Ectodermal cell (in vitro differentiated cells): Measurements from ENCODE around the gene TSPAN18.
A peak's percentile ranks its signal among the peaks of the same experiment; 100 is the strongest.

ENCODE experiments used
- H3K27ac ChIP-seq: 2 replicates; pipeline ENCODE4 v1.7.0; 2013; ENCODE audit warnings: mild to moderate bottlenecking, low read depth, low read length; ENCODE audit not compliant: insufficient read depth, poor library complexity, severe bottlenecking
- H3K27me3 ChIP-seq: 2 replicates; pipeline ENCODE4 v1.7.0; 2013; ENCODE audit warnings: mild to moderate bottlenecking, low read length; ENCODE audit not compliant: insufficient read depth, control insufficient read depth, poor library complexity, severe bottlenecking
- H3K36me3 ChIP-seq: one replicate; pipeline ENCODE4 v1.7.0; 2013; ENCODE audit warnings: low read length; ENCODE audit not compliant: control insufficient read depth, insufficient read depth
- H3K4me1 ChIP-seq: one replicate; pipeline ENCODE4 v1.7.0; 2013; ENCODE audit warnings: low read length; ENCODE audit not compliant: control insufficient read depth, insufficient read depth
- H3K4me3 ChIP-seq: 2 replicates; pipeline ENCODE4 v1.7.0; 2013; ENCODE audit warnings: low read depth, low read length, control low read depth; ENCODE audit not compliant: insufficient read depth
- H3K9me3 ChIP-seq: 2 replicates; pipeline ENCODE4 v1.7.0; 2013; ENCODE audit warnings: mild to moderate bottlenecking, low read length, moderate library complexity; ENCODE audit not compliant: control insufficient read depth
- WGBS, 2 experiments: methylation state at CpG; one replicate each; pipeline ENCODE4 v1.1.7; 2013; ENCODE audit warnings: missing lambda C conversion rate in 2 of 2; 5-methylcytosine and 5-hydroxymethylcytosine counted together

The TSPAN18 gene

GRCh38 chr11:44759743-44760476, 33.1 kb downstream of the TSPAN18 start:
- no peak overlapping the region for H3K27ac ChIP-seq
- peaks cover 30% of the 10 kb centered on the region for H3K4me1 ChIP-seq
- no peaks in the 10 kb centered on the region for H3K36me3 ChIP-seq
- H3K27me3 ChIP-seq, result no peaks in the 10 kb centered on the region
- 69 to 79% methylated on average over 3 of the region's 3 CpGs for WGBS, 2 experiments
- H3K4me3 ChIP-seq, result no peak overlapping the region
- no peaks in the 10 kb centered on the region for H3K9me3 ChIP-seq

- no peak overlapping the region for H3K4me3 ChIP-seq
- H3K4me1 ChIP-seq, result peaks cover 25% of the 10 kb centered on the region
- H3K27ac ChIP-seq, result no peak overlapping the region
- H3K36me3 ChIP-seq, result peaks cover 2% of the 10 kb centered on the region
- no peaks in the 10 kb centered on the region for H3K27me3 ChIP-seq
- 92% methylated on average over 1 of the region's 1 CpG; no CpG with 5 or more reads in 1 of the 2 experiments for WGBS, 2 experiments
- no peaks in the 10 kb centered on the region for H3K9me3 ChIP-seq
Measured at GRCh38 chr11:44760477-44760872, 33.7 kb downstream of the TSPAN18 start.

GRCh38 chr11:44760917-44761550, 34.3 kb downstream of the TSPAN18 start:
- 33 to 34% methylated on average over 10 of the region's 10 CpGs for WGBS, 2 experiments

GRCh38 chr11:44761551-44761961, 34.8 kb downstream of the TSPAN18 start:
- Histone ChIP-seq H3K27ac (peak overlapping the region; percentile 76), H3K27me3 (no peaks in the 10 kb centered on the region), H3K9me3 (no peaks in the 10 kb centered on the region), H3K4me3 (no peak overlapping the region), H3K4me1 (peaks cover 28% of the 10 kb centered on the region), H3K36me3 (peaks cover 7% of the 10 kb centered on the region)
- WGBS, 2 experiments, result 49 to 51% methylated on average over 14 of the region's 14 CpGs

More at GRCh38 chr11:44760917-44761550, 34.3 kb downstream of the TSPAN18 start:
- Histone ChIP-seq H3K4me1 (peaks cover 25% of the 10 kb centered on the region), H3K27me3 (no peaks in the 10 kb centered on the region), H3K27ac (peak overlapping the region; percentile 76), H3K9me3 (no peaks in the 10 kb centered on the region), H3K4me3 (no peak overlapping the region), H3K36me3 (peaks cover 7% of the 10 kb centered on the region)

GRCh38 chr11:44763121-44763820, 36.5 kb downstream of the TSPAN18 start:
- H3K9me3 ChIP-seq, result peaks cover 4% of the 10 kb centered on the region
- H3K27ac ChIP-seq, result no peak overlapping the region
- peaks cover 17% of the 10 kb centered on the region for H3K36me3 ChIP-seq
- H3K4me1 ChIP-seq, result peaks cover 28% of the 10 kb centered on the region
- WGBS, 2 experiments, result 80 to 86% methylated on average over 5 of the region's 5 CpGs
- no peaks in the 10 kb centered on the region for H3K27me3 ChIP-seq
- no peak overlapping the region for H3K4me3 ChIP-seq

GRCh38 chr11:44764583-44764982, 37.8 kb downstream of the TSPAN18 start:
- H3K27ac ChIP-seq, result no peak overlapping the region
- H3K27me3 ChIP-seq, result no peaks in the 10 kb centered on the region
- peaks cover 4% of the 10 kb centered on the region for H3K9me3 ChIP-seq
- peaks cover 17% of the 10 kb centered on the region for H3K36me3 ChIP-seq
- H3K4me1 ChIP-seq, result peaks cover 28% of the 10 kb centered on the region
- no peak overlapping the region for H3K4me3 ChIP-seq
- WGBS, 2 experiments, result 94 to 96% methylated on average over 4 of the region's 4 CpGs

GRCh38 chr11:44765026-44765595, 38.3 kb downstream of the TSPAN18 start:
- Histone ChIP-seq H3K27me3 (no peaks in the 10 kb centered on the region), H3K4me1 (peaks cover 22% of the 10 kb centered on the region), H3K4me3 (no peak overlapping the region), H3K27ac (no peak overlapping the region), H3K36me3 (peaks cover 17% of the 10 kb centered on the region), H3K9me3 (peaks cover 4% of the 10 kb centered on the region)
- WGBS, 2 experiments, result 94 to 95% methylated on average over 8 of the region's 8 CpGs

GRCh38 chr11:44765676-44766075, 38.9 kb downstream of the TSPAN18 start:
- H3K4me1 ChIP-seq, result peaks cover 17% of the 10 kb centered on the region
- peaks cover 17% of the 10 kb centered on the region for H3K36me3 ChIP-seq
- H3K27ac ChIP-seq, result no peak overlapping the region
- no peaks in the 10 kb centered on the region for H3K27me3 ChIP-seq
- H3K4me3 ChIP-seq, result no peak overlapping the region
- peaks cover 4% of the 10 kb centered on the region for H3K9me3 ChIP-seq
- WGBS, 2 experiments, result 96 to 98% methylated on average over 3 of the region's 3 CpGs

GRCh38 chr11:44766112-44766971, 39.6 kb downstream of the TSPAN18 start:
- no peak overlapping the region for H3K4me3 ChIP-seq
- WGBS, 2 experiments, result 44% methylated on average over 8 of the region's 8 CpGs
- H3K27ac ChIP-seq, result no peak overlapping the region
- H3K9me3 ChIP-seq, result peaks cover 4% of the 10 kb centered on the region
- H3K4me1 ChIP-seq, result peaks cover 13% of the 10 kb centered on the region
- H3K27me3 ChIP-seq, result no peaks in the 10 kb centered on the region
- peaks cover 17% of the 10 kb centered on the region for H3K36me3 ChIP-seq
